ENCODE data around the gene PBX1. TPM values are rescaled to one million over a fixed set of nuclear protein-coding genes. Genes with fewer than 3 reads are reported as not detected.

The PBX1 gene
- total RNA-seq, 2 experiments from 2014 or later, result 0.18 to 0.37 TPM

- no peak overlapping the region for H3K27ac Mint-ChIP-seq
- ChIA-PET POLR2A (no interaction called here), CTCF (no interaction called here)
- H3K9me3 Mint-ChIP-seq (ENCODE audit: low read depth), result no peaks in the 10 kb centered on the region
- no peaks in the 10 kb centered on the region for H3K36me3 Mint-ChIP-seq (ENCODE audit: low read depth)
- H3K4me3 Mint-ChIP-seq, result no peak overlapping the region
- DNase-seq (no peak), ATAC-seq (no peak)
- no peaks in the 10 kb centered on the region for H3K4me1 Mint-ChIP-seq
- H3K27me3 Mint-ChIP-seq, result peaks cover 2% of the 10 kb centered on the region
- intact Hi-C loops (cut with DNase I, micrococcal nuclease), result no loop called here
These were observed 25.0 kb downstream of the PBX1 start for GRCh38 chr1:164583835-164584539.

GRCh38 chr1:164586591-164586990, 27.6 kb downstream of the PBX1 start:
- H3K27ac Mint-ChIP-seq, result no peak overlapping the region
- ChIA-PET CTCF (no interaction called here), POLR2A (no interaction called here)
- intact Hi-C loops (cut with DNase I, micrococcal nuclease), result no loop called here
- H3K4me1 Mint-ChIP-seq, result no peaks in the 10 kb centered on the region
- no peaks in the 10 kb centered on the region for H3K36me3 Mint-ChIP-seq (ENCODE audit: low read depth)
- DNase-seq (no peak), ATAC-seq (no peak)
- no peaks in the 10 kb centered on the region for H3K9me3 Mint-ChIP-seq (ENCODE audit: low read depth)
- no peak overlapping the region for H3K4me3 Mint-ChIP-seq
- peaks cover 10% of the 10 kb centered on the region for H3K27me3 Mint-ChIP-seq

GRCh38 chr1:164587617-164588501, 28.9 kb downstream of the PBX1 start:
- Mint-ChIP-seq H3K9me3 (ENCODE audit: low read depth) (no peaks in the 10 kb centered on the region), H3K27me3 (peaks cover 10% of the 10 kb centered on the region), H3K4me3 (no peak overlapping the region), H3K36me3 (ENCODE audit: low read depth) (no peaks in the 10 kb centered on the region), H3K4me1 (no peaks in the 10 kb centered on the region), H3K27ac (no peak overlapping the region)
- DNase-seq, result no peak
- ATAC-seq, result no peak
- ChIA-PET CTCF (interaction anchor here (0.7 kb wide), 1 partner anchor 46 kb away, joined by 3 read pairs; no protein-coding TSS in a partner anchor), POLR2A (no interaction called here)
- intact Hi-C loops (cut with DNase I, micrococcal nuclease), result no loop called here

- Mint-ChIP-seq H3K9me3 (ENCODE audit: low read depth) (no peaks in the 10 kb centered on the region), H3K27ac (no peak overlapping the region), H3K4me3 (no peak overlapping the region), H3K27me3 (peaks cover 10% of the 10 kb centered on the region), H3K36me3 (ENCODE audit: low read depth) (no peaks in the 10 kb centered on the region), H3K4me1 (no peaks in the 10 kb centered on the region)
- intact Hi-C loops (cut with DNase I, micrococcal nuclease), result no loop called here
- ATAC-seq, result no peak
- POLR2A ChIA-PET, result no interaction called here
- CTCF ChIA-PET, result no interaction called here
- no peak for DNase-seq
These were observed 29.7 kb downstream of the PBX1 start for GRCh38 chr1:164588516-164589341.

- POLR2A ChIA-PET, result no interaction called here
- no peak for ATAC-seq
These were observed 30.4 kb downstream of the PBX1 start for GRCh38 chr1:164589408-164589807.

GRCh38 chr1:164589961-164590507, 31.1 kb downstream of the PBX1 start:
- no peaks in the 10 kb centered on the region for H3K36me3 Mint-ChIP-seq (ENCODE audit: low read depth)

More at GRCh38 chr1:164589408-164589807, 30.4 kb downstream of the PBX1 start:
- intact Hi-C loops (cut with DNase I, micrococcal nuclease), result no loop called here
- Mint-ChIP-seq H3K27me3 (peaks cover 10% of the 10 kb centered on the region), H3K9me3 (ENCODE audit: low read depth) (no peaks in the 10 kb centered on the region), H3K27ac (no peak overlapping the region), H3K36me3 (ENCODE audit: low read depth) (no peaks in the 10 kb centered on the region), H3K4me1 (no peaks in the 10 kb centered on the region), H3K4me3 (no peak overlapping the region)
- DNase-seq, result no peak
- CTCF ChIA-PET, result no interaction called here

GRCh38 chr1:164590592-164590991, 31.6 kb downstream of the PBX1 start:
- no peak overlapping the region for H3K4me3 Mint-ChIP-seq
- no peak for ATAC-seq
- POLR2A ChIA-PET, result no interaction called here

More at GRCh38 chr1:164589961-164590507, 31.1 kb downstream of the PBX1 start:
- Mint-ChIP-seq H3K4me3 (no peak overlapping the region), H3K9me3 (ENCODE audit: low read depth) (no peaks in the 10 kb centered on the region), H3K4me1 (no peaks in the 10 kb centered on the region), H3K27ac (no peak overlapping the region), H3K27me3 (peaks cover 10% of the 10 kb centered on the region)
- ChIA-PET POLR2A (no interaction called here), CTCF (no interaction called here)
- intact Hi-C loops (cut with DNase I, micrococcal nuclease), result no loop called here
- DNase-seq, result no peak
- no peak for ATAC-seq

GRCh38 chr1:164591858-164592257, 32.9 kb downstream of the PBX1 start:
- DNase-seq (no peak), ATAC-seq (no peak)
- Mint-ChIP-seq H3K36me3 (ENCODE audit: low read depth) (no peaks in the 10 kb centered on the region), H3K4me3 (no peak overlapping the region), H3K27me3 (peaks cover 10% of the 10 kb centered on the region), H3K27ac (no peak overlapping the region), H3K4me1 (no peaks in the 10 kb centered on the region), H3K9me3 (ENCODE audit: low read depth) (no peaks in the 10 kb centered on the region)
- intact Hi-C loops (cut with DNase I, micrococcal nuclease), result no loop called here
- ChIA-PET CTCF (no interaction called here), POLR2A (no interaction called here)

More at GRCh38 chr1:164590592-164590991, 31.6 kb downstream of the PBX1 start:
- Mint-ChIP-seq H3K36me3 (ENCODE audit: low read depth) (no peaks in the 10 kb centered on the region), H3K27ac (no peak overlapping the region), H3K4me1 (no peaks in the 10 kb centered on the region), H3K27me3 (peaks cover 10% of the 10 kb centered on the region), H3K9me3 (ENCODE audit: low read depth) (no peaks in the 10 kb centered on the region)
- intact Hi-C loops (cut with DNase I, micrococcal nuclease), result no loop called here
- no peak for DNase-seq
- CTCF ChIA-PET, result no interaction called here

GRCh38 chr1:164592634-164593033, 33.6 kb downstream of the PBX1 start:
- H3K27ac Mint-ChIP-seq, result no peak overlapping the region
- H3K4me1 Mint-ChIP-seq, result no peaks in the 10 kb centered on the region
- CTCF ChIA-PET, result no interaction called here
- peaks cover 10% of the 10 kb centered on the region for H3K27me3 Mint-ChIP-seq
- DNase-seq (no peak), ATAC-seq (no peak)
- H3K36me3 Mint-ChIP-seq (ENCODE audit: low read depth), result no peaks in the 10 kb centered on the region
- intact Hi-C loops (cut with DNase I, micrococcal nuclease), result no loop called here
- no peak overlapping the region for H3K4me3 Mint-ChIP-seq
- no peaks in the 10 kb centered on the region for H3K9me3 Mint-ChIP-seq (ENCODE audit: low read depth)
- POLR2A ChIA-PET, result no interaction called here

- CTCF ChIA-PET, result no interaction called here
- H3K4me3 Mint-ChIP-seq, result no peak overlapping the region
- POLR2A ChIA-PET, result interaction anchor here (0.7 kb wide), 1 partner anchor 122 kb away, joined by 3 read pairs; no protein-coding TSS in a partner anchor
These were observed 36.2 kb downstream of the PBX1 start for GRCh38 chr1:164595212-164595611.

GRCh38 chr1:164596172-164596571, 37.2 kb downstream of the PBX1 start:
- H3K9me3 Mint-ChIP-seq (ENCODE audit: low read depth), result no peaks in the 10 kb centered on the region
- intact Hi-C loops (cut with DNase I, micrococcal nuclease), result no loop called here

More at GRCh38 chr1:164595212-164595611, 36.2 kb downstream of the PBX1 start:
- ATAC-seq (no peak), DNase-seq (no peak)
- intact Hi-C loops (cut with DNase I, micrococcal nuclease), result no loop called here
- no peaks in the 10 kb centered on the region for H3K27me3 Mint-ChIP-seq
- H3K9me3 Mint-ChIP-seq (ENCODE audit: low read depth), result no peaks in the 10 kb centered on the region
- no peak overlapping the region for H3K27ac Mint-ChIP-seq
- no peaks in the 10 kb centered on the region for H3K36me3 Mint-ChIP-seq (ENCODE audit: low read depth)
- no peaks in the 10 kb centered on the region for H3K4me1 Mint-ChIP-seq

More at GRCh38 chr1:164596172-164596571, 37.2 kb downstream of the PBX1 start:
- Mint-ChIP-seq H3K4me3 (no peak overlapping the region), H3K4me1 (no peaks in the 10 kb centered on the region), H3K27ac (no peak overlapping the region), H3K27me3 (no peaks in the 10 kb centered on the region), H3K36me3 (ENCODE audit: low read depth) (no peaks in the 10 kb centered on the region)
- ChIA-PET CTCF (no interaction called here), POLR2A (no interaction called here)
- no peak for ATAC-seq
- no peak for DNase-seq

All from activated CD4-positive, alpha-beta T cell treated with anti-CD3 and anti-CD28 coated beads for 36 hours (primary cell).